K562 (cell line): ENCODE results near the gene FTH1. TPM values are rescaled to one million over a fixed set of nuclear protein-coding genes. Genes with fewer than 3 reads are reported as not detected.

Experiments
- DDX20 ChIP-seq: fragments of 450-650 bp; IDR thresholded peaks from 2 replicates; pipeline ENCODE4 v1.6.1; 2016; ENCODE audit warnings: missing genetic modification characterization, low read depth, mild to moderate bottlenecking, missing compliant biosample characterization, moderate library complexity
- ESRRA ChIP-seq: fragments of 450-650 bp; IDR thresholded peaks from 2 replicates; pipeline ENCODE4 v1.6.1; 2014; ENCODE audit warnings: low read depth, mild to moderate bottlenecking, moderate library complexity, borderline replicate concordance
- FOXA1 ChIP-seq: fragments of 450-650 bp; IDR thresholded peaks from 2 replicates; pipeline ENCODE4 v1.6.1; 2016; ENCODE audit warnings: mild to moderate bottlenecking, borderline replicate concordance
- GABPB2 ChIP-seq: fragments of 250-450 bp; sonication (Bioruptor Pico); conservative IDR thresholded peaks from 2 replicates; pipeline ENCODE4 v1.5.1; 2021; ENCODE audit warnings: mild to moderate bottlenecking
- GMEB1 ChIP-seq: fragments of 250-450 bp; sonication (Bioruptor Pico); IDR thresholded peaks from 2 replicates; pipeline ENCODE4 v1.4.0; 2020; ENCODE audit warnings: mild to moderate bottlenecking
- HEY1 ChIP-seq: fragments of 250-450 bp; sonication (Bioruptor Pico); IDR thresholded peaks from 2 replicates; pipeline ENCODE4 v1.5.0; 2020; ENCODE audit warnings: mild to moderate bottlenecking, moderate library complexity, borderline replicate concordance
- ILF3 ChIP-seq: fragments of 450-650 bp; IDR thresholded peaks from 2 replicates; pipeline ENCODE4 v1.6.1; 2018; ENCODE audit warnings: antibody characterized with exemption, mild to moderate bottlenecking, moderate library complexity, borderline replicate concordance
- NCOA1 ChIP-seq: fragments of 450-650 bp; IDR thresholded peaks from 2 replicates; pipeline ENCODE4 v1.6.1; 2016; ENCODE audit warnings: low read depth
- PCBP1 ChIP-seq: fragments of 200-400 bp; formaldehyde crosslinking; IDR thresholded peaks from 2 replicates; pipeline ENCODE4 v1.6.1; 2018; ENCODE audit warnings: mild to moderate bottlenecking, low read depth, low read length; ENCODE audit not compliant: poor library complexity, severe bottlenecking
- PHB2 ChIP-seq: fragments of 450-650 bp; IDR thresholded peaks from 2 replicates; pipeline ENCODE4 v1.6.1; 2017; ENCODE audit warnings: low read depth
- PTBP1 ChIP-seq: fragments of 200-400 bp; formaldehyde crosslinking; IDR thresholded peaks from 2 replicates; pipeline ENCODE4 v1.6.1; 2017; ENCODE audit warnings: low read depth, low read length
- SMARCC2 ChIP-seq: fragments of 450-650 bp; IDR thresholded peaks from 2 replicates; pipeline ENCODE4 v1.6.1; 2017; ENCODE audit warnings: antibody characterized with exemption, moderate library complexity, mild to moderate bottlenecking, low read depth
- ZNF699 ChIP-seq: fragments of 250-450 bp; sonication (Bioruptor Pico); IDR thresholded peaks from 2 replicates; pipeline ENCODE4 v1.8.0; 2021; ENCODE audit warnings: mild to moderate bottlenecking, moderate library complexity; ENCODE audit not compliant: insufficient replicate concordance
- polyA plus RNA-seq, 8 experiments: library from polyadenylated mRNA; depleted of rRNA in 4 of 8; stranded (reverse) in 5 of 8; unstranded in 3 of 8; fragments of >200 nt; fragmentation: Nextera tagmentation in 2 of 8; fragmentation: Illumina TruSeq in 1 of 8; extraction: Ambion mirVana in 2 of 8; extraction: Trizol in 1 of 8; gene quantifications; 2 replicates each; pipeline versions ENCODE4 v1.2.1 to v1.2.3, GENCODE V29; 2011 to 2014; ENCODE audit warnings: inconsistent platforms in 1 of 8, missing spikeins in 1 of 8
- total RNA-seq, 7 experiments: library from RNA; depleted of rRNA in 6 of 7; stranded (reverse); fragments of >200 nt in 6 of 7; fragmentation: Illumina TruSeq in 2 of 7; extraction: Trizol in 2 of 7; gene quantifications; 2 replicates each; pipeline versions ENCODE4 v1.2.1 to v1.2.3, GENCODE V29; 2011 to 2021; ENCODE audit warnings: low replicate concordance in 1 of 7
- TF ChIP-seq, protein P1 (sequence below), 2 experiments: fragments of 150-350 bp in 1 of 2; IDR thresholded peaks; 2 replicates each; pipeline ENCODE4 v1.6.1; 2012 to 2016; ENCODE audit warnings: low read depth in 2 of 2, low read length in 2 of 2, mild to moderate bottlenecking in 1 of 2, moderate library complexity in 1 of 2
- TF ChIP-seq, protein P2 (sequence below): fragments of 450-650 bp; formaldehyde crosslinking; IDR thresholded peaks from 2 replicates; pipeline ENCODE4 v1.4.0; 2020; ENCODE audit warnings: mild to moderate bottlenecking, moderate library complexity
- TF ChIP-seq, protein P3 (sequence below): fragments of 250-450 bp; sonication (Bioruptor Pico); IDR thresholded peaks from 2 replicates; pipeline ENCODE4 v1.5.0; 2021
- TF ChIP-seq, protein P4 (sequence below), 3 experiments: IDR thresholded peaks in 2 of 3; conservative IDR thresholded peaks in 1 of 3; 2 replicates each; pipeline ENCODE4 v1.5.1; 2011 to 2012; ENCODE audit warnings: low read length in 3 of 3, mild to moderate bottlenecking in 3 of 3, control low read depth in 2 of 3, improper control_type of control experiment in 1 of 3, inconsistent platforms in 1 of 3, low read depth in 1 of 3, mixed read lengths in 1 of 3, moderate library complexity in 1 of 3; ENCODE audit not compliant: insufficient read depth in 2 of 3

Gene FTH1
- total and polyA plus RNA-seq, 9 of the 15 experiments (the other 6 are each of a cell fraction or from before 2014, with no cell fraction given) = 370 to 3,146 (median 802) TPM

GRCh38 chr11:61963282-61964057 lies 4.0 kb downstream of the FTH1 start (continued):
- TF ChIP-seq PHB2 (no peak), GABPB2 (CRISPR knock-in tag) (peak; percentile 86; the same call in 1 of the 2 replicates), PCBP1 (no peak), SMARCC2 (no peak), GMEB1 (CRISPR knock-in tag) (no peak), NCOA1 (no peak), DDX20 (tag) (peak; percentile 27; the same call in 1 of the 2 replicates), FOXA1 (no peak), ZNF699 (CRISPR knock-in tag) (no peak), ILF3 (peak; percentile 44), HEY1 (CRISPR knock-in tag) (peak; percentile 18; the same call in 1 of the 2 replicates), PTBP1 (no peak), ESRRA (peak; percentile 15; the same call in 1 of the 2 replicates)
- TF ChIP-seq, protein P1, sequence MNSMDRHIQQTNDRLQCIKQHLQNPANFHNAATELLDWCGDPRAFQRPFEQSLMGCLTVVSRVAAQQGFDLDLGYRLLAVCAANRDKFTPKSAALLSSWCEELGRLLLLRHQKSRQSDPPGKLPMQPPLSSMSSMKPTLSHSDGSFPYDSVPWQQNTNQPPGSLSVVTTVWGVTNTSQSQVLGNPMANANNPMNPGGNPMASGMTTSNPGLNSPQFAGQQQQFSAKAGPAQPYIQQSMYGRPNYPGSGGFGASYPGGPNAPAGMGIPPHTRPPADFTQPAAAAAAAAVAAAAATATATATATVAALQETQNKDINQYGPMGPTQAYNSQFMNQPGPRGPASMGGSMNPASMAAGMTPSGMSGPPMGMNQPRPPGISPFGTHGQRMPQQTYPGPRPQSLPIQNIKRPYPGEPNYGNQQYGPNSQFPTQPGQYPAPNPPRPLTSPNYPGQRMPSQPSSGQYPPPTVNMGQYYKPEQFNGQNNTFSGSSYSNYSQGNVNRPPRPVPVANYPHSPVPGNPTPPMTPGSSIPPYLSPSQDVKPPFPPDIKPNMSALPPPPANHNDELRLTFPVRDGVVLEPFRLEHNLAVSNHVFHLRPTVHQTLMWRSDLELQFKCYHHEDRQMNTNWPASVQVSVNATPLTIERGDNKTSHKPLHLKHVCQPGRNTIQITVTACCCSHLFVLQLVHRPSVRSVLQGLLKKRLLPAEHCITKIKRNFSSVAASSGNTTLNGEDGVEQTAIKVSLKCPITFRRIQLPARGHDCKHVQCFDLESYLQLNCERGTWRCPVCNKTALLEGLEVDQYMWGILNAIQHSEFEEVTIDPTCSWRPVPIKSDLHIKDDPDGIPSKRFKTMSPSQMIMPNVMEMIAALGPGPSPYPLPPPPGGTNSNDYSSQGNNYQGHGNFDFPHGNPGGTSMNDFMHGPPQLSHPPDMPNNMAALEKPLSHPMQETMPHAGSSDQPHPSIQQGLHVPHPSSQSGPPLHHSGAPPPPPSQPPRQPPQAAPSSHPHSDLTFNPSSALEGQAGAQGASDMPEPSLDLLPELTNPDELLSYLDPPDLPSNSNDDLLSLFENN (IDR thresholded peaks at IDR 0.05; ENCODE audit: low read depth in 2 of 2, low read length in 2 of 2) = peak in 1 of 2 experiments; percentile 61; a peak in 3 of 4 replicates
- TF ChIP-seq, protein P2, sequence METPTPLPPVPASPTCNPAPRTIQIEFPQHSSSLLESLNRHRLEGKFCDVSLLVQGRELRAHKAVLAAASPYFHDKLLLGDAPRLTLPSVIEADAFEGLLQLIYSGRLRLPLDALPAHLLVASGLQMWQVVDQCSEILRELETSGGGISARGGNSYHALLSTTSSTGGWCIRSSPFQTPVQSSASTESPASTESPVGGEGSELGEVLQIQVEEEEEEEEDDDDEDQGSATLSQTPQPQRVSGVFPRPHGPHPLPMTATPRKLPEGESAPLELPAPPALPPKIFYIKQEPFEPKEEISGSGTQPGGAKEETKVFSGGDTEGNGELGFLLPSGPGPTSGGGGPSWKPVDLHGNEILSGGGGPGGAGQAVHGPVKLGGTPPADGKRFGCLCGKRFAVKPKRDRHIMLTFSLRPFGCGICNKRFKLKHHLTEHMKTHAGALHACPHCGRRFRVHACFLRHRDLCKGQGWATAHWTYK = no peak; the same call in none of the 2 replicates
- TF ChIP-seq, protein P3, sequence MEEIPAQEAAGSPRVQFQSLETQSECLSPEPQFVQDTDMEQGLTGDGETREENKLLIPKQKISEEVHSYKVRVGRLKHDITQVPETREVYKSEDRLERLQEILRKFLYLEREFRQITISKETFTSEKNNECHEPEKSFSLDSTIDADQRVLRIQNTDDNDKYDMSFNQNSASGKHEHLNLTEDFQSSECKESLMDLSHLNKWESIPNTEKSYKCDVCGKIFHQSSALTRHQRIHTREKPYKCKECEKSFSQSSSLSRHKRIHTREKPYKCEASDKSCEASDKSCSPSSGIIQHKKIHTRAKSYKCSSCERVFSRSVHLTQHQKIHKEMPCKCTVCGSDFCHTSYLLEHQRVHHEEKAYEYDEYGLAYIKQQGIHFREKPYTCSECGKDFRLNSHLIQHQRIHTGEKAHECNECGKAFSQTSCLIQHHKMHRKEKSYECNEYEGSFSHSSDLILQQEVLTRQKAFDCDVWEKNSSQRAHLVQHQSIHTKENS (CRISPR knock-in tag) = peak; percentile 80
- TF ChIP-seq, protein P4, sequence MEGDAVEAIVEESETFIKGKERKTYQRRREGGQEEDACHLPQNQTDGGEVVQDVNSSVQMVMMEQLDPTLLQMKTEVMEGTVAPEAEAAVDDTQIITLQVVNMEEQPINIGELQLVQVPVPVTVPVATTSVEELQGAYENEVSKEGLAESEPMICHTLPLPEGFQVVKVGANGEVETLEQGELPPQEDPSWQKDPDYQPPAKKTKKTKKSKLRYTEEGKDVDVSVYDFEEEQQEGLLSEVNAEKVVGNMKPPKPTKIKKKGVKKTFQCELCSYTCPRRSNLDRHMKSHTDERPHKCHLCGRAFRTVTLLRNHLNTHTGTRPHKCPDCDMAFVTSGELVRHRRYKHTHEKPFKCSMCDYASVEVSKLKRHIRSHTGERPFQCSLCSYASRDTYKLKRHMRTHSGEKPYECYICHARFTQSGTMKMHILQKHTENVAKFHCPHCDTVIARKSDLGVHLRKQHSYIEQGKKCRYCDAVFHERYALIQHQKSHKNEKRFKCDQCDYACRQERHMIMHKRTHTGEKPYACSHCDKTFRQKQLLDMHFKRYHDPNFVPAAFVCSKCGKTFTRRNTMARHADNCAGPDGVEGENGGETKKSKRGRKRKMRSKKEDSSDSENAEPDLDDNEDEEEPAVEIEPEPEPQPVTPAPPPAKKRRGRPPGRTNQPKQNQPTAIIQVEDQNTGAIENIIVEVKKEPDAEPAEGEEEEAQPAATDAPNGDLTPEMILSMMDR (IDR thresholded peaks at IDR 0.05 in 2 of 3, conservative IDR thresholded peaks at IDR 0.05 in 1 of 3; ENCODE audit: insufficient read depth in 2 of 3, low read depth in 1 of 3, low read length in 3 of 3) = no peak
